Measurements from ENCODE around the gene EXOC2.

Gene EXOC2

GRCh38 chr6:692858-693722 lies at the start of gene EXOC2:
Gene EXOC2 (minus strand): TSS chr6:693139. CDS start chr6:637818, 55,321 bp downstream.
- DNase-seq, result peak; percentile 85

GRCh38 chr6:741410-742339 lies 48.7 kb upstream of the EXOC2 start:
- DNase-seq, result no peak

GRCh38 chr6:736657-737446 lies 43.9 kb upstream of the EXOC2 start:
- DNase-seq, result no peak

DNA sequence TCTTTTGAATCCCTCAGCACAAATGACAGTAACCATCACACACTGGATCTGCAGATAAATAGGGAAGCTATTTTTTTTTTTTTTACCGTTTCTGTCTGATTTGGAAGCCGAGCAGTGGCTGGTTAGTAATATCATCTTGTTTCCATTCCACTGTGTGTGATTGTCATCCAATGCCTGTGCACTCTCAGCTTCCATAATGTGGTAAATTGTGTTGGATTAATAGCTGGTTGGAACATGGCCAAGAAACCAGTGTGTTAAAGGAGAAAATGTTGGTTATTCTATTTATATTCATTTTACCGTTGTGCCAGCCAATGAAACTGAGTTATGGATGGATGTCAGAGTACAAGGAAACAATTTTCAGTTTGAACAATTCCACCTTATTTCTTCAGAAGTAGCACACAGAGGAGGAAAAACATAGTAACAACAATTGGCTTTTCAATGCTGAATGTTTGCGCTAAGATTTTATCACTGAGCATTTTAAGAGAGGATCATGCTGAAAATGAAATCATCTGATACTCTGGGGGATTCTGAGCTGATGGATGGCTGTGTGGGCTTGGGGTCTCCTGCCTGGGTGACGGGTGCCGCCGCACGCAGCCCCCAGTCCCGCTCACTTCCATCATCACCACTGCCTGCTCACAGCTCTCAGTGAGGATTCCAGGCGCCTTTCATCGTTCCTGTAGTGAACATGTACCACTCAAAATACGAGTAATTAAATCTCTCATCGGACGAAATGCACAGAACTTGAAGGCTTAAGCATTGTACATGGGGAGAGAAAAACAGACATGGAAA lies 40.7 kb upstream of the EXOC2 start:
- DNase-seq, result no peak

- DNase-seq, result no peak
These were observed 39.0 kb upstream of the EXOC2 start for GRCh38 chr6:731924-732323.

- no peak for DNase-seq
These were observed 36.8 kb upstream of the EXOC2 start for GRCh38 chr6:729606-730320.

DNA sequence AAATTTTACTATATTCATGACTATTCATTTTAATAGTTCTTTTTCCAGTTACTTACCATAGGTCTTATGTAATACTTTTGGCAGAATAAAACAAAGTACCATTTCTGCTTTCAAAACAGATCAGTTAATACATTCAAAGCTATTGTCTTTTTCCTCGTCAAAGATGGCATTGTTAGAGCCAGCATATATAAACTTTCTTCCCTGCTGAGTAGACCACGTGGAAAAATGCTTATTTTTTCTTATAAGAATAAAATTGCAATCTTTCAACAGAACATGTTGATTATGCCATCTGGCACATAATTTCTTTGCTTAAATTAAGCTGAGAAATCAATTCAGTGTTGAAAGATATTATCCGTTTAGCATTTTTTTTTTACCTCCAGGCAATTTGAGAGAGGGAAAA lies 34.9 kb upstream of the EXOC2 start:
- DNase-seq, result no peak

DNA sequence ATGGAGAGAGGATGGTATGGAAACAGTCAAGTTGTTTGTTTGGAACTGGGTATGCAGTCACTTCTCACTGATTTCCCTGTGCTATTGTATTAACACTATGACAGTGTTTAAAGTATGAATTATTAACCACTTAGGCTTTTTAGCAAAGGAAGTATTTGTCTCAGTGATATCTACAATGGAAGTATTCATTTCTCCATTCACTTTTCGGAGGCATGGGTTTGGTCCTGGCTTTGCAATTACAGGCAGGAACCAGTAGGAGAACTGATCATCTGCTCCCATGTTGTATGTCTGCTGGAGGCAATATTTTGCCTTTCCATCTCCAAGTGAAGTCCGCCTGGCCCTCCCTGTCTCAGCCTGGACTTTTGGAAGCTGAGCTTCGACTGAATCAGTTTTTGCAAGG lies 30.6 kb upstream of the EXOC2 start:
- DNase-seq, result no peak

DNA sequence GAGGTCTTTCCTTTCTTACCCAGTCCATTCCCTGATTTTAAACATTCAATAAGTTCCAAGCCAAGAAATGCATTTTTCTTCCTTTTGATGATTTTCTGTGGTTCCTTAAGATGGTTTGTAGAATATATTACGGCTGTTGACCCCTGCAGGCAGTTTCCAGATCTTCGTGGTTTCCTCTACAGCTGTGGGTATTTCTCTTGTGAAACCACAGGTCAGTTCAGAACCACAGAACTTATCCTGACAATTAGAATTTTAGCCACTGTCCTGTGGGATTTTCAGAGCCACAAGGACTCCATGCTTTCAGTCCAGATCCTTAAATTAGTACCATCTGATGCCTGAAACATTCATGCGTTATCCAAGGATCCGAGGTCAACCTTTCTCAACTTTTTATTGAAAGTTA lies 29.7 kb upstream of the EXOC2 start:
- no peak for DNase-seq

DNA sequence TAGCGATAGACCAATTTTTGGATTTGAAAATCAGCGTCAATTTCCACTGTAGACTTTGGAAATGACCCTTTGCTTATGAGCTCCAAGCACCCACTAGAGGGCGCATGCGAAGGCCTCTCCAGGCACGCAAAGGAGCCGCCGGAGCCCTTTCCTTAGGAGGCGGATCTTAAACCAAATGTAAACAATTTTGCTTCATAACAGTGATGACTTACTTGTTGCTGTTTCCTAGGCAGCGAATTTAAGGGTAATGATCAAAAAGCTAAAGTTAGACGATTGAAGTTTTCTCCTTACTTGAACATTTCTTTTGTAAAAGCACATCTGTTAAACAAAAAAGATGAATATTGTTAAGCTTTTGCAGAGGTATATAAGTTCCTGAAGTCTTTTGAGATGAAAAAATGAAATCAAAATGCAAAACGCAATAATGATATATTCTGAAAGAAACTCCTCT lies 29.2 kb upstream of the EXOC2 start:
- peak; percentile 64 for DNase-seq

- no peak for DNase-seq
These were observed 25.4 kb upstream of the EXOC2 start for GRCh38 chr6:718345-718744.

GRCh38 chr6:717135-717534 lies 24.2 kb upstream of the EXOC2 start:
- no peak for DNase-seq

- no peak for DNase-seq
These were observed 23.0 kb upstream of the EXOC2 start for GRCh38 chr6:715709-716491.

DNA sequence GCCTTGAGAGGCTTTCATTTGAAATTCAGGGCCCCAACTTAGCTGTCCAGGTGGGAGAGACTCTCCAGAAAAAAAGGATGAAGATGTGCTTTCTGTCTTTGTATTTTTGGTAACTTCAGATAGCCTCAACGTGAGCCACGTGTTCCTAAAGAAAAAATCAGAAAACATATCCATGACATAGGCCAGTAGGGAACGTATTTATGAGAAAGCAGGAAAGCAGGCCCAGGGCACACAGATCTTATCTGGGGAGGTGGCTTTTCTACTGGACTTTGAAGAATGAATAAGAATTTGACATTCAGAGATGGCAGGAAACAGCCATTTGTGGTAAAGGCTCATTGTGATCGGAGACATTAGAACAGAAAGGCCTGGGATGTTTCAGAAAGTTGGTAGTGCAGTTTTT lies 21.2 kb upstream of the EXOC2 start:
- no peak for DNase-seq

GRCh38 chr6:713351-713750 lies 20.4 kb upstream of the EXOC2 start:
- no peak for DNase-seq

GRCh38 chr6:712805-713204 lies 19.9 kb upstream of the EXOC2 start:
- DNase-seq, result no peak

DNA sequence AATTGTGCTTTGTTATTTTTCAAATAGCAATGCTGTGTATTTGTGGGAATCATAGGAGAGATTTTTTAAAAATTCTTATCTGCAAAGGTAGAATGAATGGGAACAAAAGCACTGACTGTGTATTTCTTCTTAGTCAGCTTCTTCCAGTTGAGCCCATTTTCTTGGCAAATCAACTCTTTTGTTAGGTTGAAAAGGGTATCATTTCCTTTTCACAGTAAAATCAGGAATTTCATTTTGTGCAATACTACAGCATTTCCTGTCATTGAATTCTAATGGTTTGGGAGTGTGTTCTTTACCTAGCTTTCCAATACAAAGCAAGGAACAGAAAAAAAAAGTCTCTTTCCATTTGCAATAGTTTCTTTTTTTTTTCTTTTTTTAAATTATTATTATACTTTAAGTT lies 19.0 kb upstream of the EXOC2 start:
- DNase-seq, result no peak

- DNase-seq, result no peak
These were observed 17.9 kb upstream of the EXOC2 start for GRCh38 chr6:710601-711571.

GRCh38 chr6:709471-710056 lies 16.6 kb upstream of the EXOC2 start:
- DNase-seq, result no peak
